ENCODE measurements around the gene ITPR2.
A peak's percentile ranks its signal among the peaks of the same experiment; 100 is the strongest.
"Not testable (repeated sequence)": the region's sequence is repeated elsewhere in the genome, so short reads cannot be mapped to it uniquely, and the experiment has no call there.

The ITPR2 gene

DNA sequence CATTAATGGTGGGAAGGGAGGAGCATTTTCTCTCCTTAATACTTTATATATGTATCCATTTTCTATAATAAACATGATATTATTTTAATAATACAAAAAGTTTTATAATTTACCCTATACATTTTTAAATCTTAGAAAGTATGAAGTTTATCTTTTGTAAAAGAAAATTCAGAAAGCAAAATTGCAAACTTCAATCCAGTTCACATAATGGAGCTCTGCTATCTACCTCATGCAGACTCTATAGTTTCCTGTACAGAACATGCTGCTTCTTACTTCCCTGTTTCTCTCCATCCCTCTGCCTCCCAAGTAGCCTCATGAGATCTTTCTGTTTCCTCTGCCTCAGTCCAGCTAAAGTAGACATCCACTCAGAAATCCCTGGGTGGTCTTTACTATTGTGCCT is 402.4 kb downstream of the ITPR2 start:
- DNase-seq: not testable (repeated sequence)

DNA sequence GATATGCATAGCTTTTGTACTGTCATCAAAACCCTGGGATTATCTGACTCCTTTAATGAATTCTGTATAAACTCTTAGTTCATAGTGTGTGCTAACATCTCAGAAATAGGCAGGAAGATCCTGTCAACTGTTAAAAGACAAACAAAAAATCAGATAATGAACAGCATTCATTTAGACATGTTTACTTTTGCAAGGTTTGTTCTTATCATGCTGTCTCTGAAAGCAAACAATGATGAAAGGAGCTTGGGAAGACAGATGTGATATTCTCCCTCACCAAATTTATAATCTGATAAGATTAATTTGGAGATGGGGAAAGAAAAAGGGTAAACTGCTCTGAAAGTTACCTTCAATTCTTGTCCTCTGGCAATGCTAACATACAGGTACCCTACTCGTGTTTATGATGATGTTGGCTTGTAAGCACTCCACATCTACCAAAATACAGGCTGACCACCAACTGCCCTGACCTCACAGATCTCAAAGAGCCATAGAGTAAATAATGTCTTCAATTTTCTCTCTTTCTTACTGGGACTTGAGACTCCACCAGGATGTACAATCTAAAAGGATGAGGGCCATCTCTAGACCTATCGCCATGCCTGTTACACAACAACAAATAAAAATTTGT is 403.8 kb downstream of the ITPR2 start:
- DNase-seq: no peak

DNA sequence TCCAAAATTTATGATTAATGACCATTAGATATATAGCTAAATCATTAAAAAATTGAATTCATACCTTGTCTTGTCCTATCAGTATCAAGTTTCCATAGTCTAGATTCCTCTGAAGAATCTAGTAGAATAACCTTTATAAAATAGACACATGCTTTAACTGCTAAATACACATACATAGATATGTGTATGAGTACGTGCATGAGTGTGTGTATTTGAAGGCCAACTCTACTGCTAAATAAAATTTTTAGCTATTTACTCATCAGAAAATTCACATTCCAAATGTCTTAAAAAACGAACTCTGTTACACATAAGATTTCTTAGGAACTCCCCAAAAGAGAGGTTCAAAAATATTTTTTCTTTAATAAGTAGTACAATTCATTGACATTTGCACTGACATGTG is 404.6 kb downstream of the ITPR2 start:
- DNase-seq: peak; percentile 62

DNA sequence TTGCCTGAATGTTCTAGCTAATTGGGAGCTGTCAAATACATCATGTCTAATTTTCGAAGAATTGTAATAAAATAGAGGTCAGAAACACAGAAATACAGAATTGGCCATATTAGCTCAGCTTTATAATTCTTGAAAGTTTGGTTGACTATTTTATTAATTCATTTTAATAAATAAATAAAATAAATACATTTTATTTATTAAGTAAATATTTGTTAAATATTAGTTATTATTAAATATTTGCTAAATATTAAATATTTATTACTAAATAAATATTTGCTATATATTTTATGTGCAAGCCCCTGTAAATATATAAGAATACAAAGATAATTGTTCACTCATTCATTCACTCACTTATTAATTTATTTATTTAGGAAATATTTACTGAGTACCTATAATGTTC is 406.3 kb downstream of the ITPR2 start:
- DNase-seq: no peak

DNA sequence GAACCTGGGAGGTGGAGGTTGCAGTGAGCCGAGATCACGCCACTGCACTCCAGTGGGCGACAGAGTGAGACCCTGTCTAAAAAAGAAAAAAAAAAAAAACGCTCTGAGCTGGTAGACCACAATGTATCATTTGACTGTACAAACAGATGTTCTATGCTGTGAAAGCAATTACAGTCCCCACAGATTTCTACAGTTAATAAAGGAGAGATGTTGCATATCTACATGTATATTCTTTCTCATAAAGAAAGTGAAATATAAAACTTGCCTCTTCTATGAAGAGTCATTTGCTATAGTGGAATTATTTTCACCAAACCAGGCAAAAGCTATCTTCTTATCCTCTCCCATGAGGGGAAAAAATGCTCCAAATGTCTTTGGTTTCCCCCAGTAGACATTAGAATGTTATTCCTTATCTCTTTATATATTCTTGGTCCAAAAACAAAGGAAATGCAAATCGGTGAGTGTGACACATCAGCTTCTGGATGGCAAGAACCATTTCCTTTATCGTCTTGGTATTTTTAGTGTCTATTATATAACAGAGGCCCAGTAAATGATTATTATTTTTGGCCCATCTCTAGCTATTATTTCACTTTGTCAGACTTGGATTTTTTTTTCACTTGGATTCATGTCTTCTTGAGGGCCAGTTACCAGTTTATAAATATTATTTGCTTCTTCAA is 407.3 kb downstream of the ITPR2 start:
- DNase-seq: no peak

DNA sequence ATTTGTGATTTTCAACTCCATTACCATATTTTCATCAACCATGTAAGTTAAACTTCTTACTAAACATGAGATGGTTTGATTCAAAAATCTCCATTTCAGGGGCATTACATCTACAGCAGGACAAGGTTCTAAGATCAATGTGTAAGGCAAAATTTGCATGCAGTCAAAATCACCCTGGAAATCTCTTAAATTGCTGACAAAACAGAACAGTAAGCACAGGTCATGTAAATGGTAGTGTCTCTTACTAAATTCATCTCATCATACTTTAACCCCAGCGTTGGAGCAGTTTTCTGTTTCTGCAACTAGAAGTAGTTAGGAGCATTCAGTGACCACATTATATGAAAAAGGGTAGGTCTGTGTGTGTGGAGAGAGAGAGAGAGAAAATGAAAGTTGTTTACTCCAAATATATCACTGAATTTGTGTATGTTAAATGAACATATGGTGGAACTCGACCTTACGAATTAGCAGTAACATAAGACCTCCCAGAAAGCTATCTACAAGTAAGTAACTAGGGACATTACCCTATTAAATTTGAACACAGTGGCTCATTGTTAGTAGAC is 410.1 kb downstream of the ITPR2 start:
- DNase-seq: no peak

DNA sequence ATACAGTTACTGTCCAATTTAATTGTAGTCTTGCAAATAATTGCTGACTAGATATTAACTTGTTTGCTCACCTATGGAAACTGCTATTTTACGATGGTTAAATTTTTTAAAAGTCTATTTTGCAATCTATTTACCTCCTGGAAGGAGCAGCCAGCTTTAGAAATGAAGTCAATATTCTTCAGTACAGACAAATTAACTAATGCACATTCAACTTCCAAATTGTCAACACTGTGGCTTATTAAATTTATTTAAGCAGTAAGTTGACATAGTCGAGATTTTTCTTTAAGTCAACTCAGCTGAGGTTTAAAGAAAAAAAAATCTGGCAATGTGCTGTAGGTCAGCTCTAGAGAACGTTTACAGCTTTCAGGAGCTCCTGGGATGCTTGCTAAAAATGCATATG is 416.4 kb downstream of the ITPR2 start:
- DNase-seq: no peak

DNA sequence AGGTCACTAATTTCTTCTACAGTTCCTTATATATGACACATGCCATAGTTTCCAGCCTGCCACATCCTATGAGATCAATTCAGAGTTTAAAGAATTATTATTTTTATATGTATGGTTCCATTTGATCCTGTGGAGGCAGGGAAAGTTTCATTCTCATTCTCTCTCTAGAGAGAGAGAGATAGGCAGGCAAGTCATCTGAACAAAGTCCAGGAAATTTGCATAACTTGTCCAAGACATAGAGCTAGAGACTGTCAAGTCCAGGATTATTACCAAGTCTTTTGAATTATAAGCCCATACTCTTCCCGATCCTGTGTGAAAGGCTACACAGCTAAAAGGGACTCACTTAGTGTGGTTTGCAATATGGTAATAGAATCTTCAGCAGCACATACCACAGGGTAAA is 422.3 kb downstream of the ITPR2 start:
- DNase-seq: no peak

DNA sequence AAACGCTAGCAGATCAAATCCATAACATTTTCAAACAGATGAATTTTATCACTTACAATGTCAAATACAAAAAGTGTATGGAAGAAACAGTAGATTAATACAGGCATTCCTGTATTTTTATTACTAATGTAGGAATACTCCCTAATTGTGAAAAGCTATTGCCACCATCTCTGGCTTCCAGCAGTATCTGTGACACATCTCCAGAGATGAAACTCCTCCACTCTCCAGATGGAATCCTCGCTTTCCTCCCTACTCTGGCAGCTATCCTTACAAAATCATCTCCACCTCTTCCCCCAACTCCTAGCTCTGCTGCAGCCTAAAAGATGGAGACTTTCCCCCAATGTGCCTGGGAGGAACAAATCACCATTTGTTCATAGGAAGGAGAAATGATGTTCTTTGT is 426.2 kb downstream of the ITPR2 start:
- no peak for DNase-seq

DNA sequence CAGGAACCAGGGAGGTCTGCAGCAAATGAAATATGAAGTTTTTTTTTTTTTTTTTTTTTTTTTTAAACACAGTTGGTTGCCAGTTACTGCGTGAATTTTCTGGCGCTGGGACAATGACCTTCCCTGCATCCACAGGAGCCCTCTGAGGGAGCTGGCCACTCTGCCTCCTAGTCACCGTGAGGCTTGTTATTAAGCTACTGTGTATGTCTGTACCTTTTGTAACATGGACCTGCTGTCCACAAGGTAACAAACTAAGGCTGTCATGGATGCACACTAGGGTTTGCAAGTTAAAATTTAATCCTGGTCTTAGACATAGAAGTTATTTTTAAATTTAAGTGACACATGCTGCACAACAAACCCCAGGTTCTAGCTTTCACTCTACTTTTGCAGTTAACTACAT is 426.6 kb downstream of the ITPR2 start:
- no peak for DNase-seq

DNA sequence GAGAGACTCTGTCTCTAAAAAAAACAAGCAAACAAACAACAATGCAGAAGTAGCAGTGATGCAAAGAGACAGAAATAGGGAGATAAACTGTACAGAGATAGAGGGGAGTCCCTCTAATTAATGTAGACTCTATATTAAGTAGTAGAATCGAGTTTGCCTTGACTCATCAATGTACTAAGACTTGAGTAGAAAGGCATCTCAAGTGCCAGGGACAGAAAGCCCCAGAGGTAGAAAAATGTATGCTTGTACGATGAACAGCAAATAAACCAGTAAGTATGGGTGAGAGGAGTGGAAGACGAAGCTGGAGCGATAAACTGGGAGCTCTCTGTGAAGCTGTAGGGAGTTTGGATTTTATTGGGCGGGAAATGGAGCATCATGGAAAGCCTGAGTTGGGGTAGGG is 429.4 kb downstream of the ITPR2 start:
- no peak for DNase-seq

DNA sequence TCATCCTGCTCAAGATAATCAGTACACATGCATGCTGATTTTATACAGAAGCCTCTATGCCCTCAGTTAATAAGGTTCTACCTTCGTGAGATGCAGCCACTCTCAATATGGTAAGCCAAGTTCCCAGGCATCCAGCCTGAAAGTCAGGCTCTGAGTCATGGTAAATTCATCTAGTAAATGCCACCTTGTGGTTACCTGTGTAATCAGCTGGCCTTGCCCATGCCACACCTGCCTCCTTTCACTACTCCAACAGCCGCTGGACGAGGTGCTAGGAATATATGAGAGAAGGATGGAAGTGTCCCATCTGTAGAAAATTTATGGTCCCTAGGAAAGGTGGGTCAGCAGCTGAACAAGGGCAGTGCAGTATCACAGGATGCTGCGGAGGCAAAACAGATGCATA is 430.3 kb downstream of the ITPR2 start:
- no peak for DNase-seq

DNA sequence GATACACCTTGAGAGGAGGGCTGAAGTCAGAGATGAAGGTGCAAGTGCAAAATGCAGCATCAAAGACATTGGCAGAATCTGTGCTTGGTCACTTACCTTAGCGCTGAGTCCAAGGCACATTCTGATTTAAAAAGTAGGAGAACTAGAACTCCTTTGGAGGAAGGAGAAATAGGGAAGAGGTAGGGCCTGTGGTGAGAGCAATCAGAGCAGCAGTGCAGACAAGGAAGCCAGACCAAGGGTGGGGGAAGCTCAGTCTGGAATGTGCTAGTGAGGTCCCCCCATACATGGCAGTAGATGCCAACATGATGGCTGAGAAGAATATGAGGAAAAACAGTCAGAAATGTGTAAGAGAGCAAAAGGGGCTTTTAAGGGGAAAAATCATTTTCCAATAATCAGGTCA is 431.1 kb downstream of the ITPR2 start:
- DNase-seq: no peak

DNA sequence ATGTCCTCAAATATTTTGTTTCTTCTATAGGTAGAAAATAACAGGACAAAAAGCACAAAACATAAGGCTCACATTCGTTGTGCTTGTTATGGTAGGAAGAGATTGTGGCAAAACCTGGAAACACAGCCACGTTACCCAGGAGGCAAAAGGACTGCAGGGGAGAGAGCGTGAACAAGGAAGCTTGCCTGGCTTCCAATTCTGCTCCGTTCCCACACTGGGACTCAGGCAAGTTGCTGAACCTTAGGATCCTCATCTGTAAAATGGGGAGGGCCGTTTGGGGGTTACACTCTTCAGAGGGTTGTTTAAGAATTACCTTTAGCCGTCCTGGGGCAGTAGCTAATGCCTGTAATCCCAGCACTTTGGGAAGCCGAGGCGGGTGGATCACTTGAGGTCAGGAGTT is 432.4 kb downstream of the ITPR2 start:
- no peak for DNase-seq

DNA sequence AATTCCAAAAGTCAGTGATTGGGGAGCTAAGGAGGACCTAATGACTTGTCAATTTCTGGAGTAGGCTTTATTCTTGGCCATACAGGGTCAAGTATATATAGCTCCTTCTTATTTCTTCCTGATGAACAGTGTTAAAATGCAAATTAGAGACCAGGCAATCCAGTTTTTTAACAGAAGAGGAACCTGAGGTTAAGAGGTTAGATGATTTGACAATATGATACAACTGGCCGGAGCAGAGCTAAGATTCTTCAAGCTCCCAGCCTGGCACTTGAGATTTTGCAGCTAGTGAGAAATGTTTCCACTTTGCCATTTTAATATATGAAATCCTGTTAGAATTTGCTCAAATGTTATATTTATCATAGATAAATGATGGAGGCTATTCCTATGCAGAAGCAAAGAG is 433.6 kb downstream of the ITPR2 start:
- DNase-seq: no peak

DNA sequence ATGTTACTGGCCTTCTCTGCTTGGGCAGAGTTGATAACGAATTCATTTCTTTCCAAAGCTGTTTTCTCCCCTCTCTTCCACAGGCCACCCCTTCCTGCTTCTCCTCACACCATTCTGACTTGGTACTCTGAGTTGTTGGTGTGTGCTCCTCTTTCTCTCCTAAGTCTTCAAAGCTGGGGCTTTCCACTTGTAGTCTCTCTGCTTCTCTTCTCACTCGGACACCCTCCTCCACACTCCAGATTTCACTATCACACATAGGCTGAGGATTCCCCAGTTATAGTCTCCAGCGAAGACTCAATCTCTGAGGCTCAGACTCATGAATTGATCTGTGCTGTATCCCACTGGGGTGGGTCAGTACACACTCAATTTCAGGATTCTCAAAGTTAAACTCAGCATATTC is 436.6 kb downstream of the ITPR2 start:
- no peak for DNase-seq

DNA sequence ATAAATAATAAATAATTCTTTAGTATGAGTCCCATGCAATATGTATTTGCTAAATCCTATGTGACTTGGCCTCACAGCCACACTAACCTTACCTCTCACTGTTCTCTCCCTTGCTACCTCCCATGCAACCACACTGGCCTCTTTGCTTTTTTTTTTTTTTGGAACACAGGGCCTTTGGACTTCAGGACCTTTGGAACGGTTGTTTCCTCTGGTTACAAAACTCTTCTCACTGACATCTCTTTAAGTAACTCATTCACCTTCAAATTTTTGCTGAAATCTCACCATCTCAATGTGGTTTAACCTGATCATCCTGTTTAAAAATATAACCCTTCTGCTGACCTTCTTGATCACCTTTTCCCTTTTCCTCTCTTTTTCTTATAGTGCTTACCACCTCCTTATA is 443.7 kb downstream of the ITPR2 start:
- no peak for DNase-seq

DNA sequence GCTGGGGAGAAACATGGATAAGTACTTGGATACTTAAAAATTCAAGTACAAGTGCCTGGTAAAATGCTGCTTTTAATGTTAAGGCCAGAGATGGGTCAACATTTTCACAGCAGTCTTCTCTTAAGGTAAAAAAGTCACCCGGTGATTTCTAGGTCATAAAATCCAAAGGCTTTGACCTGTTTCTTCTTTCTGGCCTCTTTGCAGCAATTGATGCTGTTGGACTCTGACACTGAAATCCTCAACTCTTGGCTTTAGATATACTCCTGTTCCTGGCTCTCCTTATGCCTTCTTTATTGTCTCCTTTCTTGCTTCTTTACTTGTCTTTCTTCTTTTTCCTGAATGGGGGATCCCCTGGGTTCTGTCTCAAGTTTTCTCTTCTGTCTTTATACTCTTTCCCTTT is 448.5 kb downstream of the ITPR2 start:
- DNase-seq: no peak

DNA sequence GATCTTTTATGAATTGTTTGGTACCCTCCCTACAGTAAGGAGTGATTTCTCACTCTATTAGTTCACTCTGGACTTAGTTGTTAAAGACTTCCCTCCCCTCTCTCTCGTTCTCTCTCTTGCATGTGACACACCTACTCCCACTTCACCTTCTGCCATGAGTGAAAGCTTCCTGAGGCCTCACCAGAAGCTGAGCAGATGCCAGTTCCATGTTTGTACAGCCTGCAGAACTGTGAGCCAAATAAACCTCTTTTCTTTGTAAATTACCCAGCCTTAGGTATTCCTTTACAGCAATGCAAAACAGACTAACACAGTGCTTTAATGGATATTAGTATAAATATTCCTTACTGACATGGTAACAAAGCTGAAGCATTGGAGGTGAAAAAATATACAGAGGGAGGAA is 450.0 kb downstream of the ITPR2 start:
- DNase-seq: no peak

DNA sequence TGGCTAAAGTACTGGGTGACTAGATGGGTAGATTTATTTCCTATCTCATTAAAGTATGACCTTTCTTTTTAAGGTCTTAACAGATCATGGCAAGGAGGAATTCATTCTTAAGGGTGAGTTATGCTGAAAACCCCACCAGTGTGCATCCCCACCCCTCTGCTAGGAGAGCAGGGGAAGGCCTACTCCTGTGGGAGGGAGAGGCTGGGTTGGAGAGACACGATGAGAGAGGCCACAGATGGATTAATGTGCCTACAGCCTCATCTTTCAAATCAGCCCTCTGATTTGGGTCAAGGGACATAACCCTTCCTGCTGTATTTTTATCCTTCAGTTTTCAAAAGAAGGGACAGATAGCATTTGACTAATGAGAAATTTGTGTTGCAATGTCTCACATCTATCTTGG is 452.1 kb downstream of the ITPR2 start:
- no peak for DNase-seq

DNA sequence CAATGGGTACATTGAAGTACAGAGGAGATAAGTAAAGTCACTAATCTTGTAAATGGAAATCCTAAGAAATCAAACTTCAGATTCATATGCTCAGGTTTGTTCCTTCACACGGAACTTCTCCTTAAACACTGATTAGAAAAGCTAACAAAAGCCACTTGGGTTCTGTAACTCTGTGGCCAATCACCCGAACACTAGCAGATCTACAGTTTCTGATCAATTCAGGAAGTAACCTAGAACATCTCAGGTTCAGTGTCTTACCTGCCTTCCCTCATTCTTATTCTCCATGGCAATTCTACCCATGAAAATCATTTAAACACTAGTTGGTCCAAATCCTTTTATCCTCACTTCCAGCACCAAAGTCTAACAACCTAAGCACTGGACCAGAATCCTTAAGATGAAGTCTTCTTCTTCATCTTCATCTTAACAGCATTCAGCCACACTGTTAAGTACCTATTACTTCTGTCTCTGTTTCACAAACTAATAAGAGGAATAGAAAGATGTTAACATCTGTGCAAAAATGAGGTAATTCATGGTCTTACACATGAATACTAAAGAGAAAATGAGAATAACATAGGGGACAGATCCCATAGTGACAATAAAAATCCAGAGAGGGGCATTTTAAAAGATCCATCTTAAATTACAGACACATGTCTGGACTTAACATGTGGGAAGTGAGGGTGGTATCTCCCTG is 453.1 kb downstream of the ITPR2 start:
- DNase-seq: no peak

DNA sequence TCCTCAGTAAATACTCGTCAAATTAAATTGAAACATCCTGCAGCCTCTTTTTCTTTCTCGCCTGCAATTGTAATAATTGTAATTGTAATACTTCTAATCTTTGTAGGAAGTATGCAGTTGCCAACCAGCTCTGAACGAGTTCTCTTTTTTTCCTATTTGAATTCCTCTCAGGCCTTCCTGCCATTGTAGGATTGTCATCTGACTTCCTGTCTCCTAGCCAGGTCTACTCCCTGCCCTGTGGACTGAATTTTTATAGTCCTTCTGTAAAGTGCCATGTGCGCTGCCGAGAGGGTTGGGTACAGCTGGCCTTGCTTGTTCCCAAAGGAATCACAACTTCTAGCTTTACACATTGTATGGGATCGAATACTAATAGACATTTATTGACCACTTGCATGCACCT is 454.3 kb downstream of the ITPR2 start:
- DNase-seq: no peak

DNA sequence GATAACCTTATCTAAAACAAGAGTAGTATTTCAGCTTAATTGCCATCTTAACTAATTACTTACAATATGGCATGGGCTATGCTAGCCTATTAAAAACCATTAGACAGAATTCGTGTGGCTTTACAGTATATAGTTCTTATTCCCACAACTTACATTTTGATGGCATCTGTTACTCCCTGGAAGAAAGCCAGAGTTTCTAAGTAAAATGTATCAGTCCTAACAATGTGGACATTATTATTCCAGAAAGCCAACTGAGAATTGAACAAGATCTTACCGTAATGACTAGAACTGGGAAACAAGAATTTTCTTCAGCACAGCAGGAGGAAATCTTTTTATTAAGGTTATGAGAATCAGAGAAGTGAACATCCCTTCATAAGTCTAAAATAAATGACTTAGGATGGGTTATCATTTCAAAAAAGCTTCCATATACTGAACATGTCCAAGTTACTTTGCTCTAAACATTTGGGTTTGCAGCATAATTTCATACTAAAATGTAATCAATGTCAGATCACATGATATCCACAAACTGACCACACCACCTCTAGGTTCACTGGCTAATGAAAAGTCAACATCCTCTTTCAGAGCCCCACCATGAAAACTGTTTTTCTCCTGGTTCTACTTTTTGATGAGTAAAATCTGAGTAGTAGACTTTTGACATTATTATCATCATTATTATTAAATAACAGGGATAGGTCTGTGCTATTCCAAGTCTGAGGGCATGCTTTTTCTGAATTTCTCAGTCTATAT is 457.9 kb downstream of the ITPR2 start:
- no peak for DNase-seq
